ENCODE data around the gene BZW1.

The BZW1 gene

GRCh38 chr2:200843993-200844948 lies 32.6 kb downstream of the BZW1 start:
- no peak for DNase-seq

- DNase-seq, result no peak
These were observed 33.5 kb downstream of the BZW1 start for GRCh38 chr2:200845194-200845593.

GRCh38 chr2:200845669-200846325 lies 34.1 kb downstream of the BZW1 start:
- DNase-seq, result no peak

GRCh38 chr2:200847269-200847668 lies 35.6 kb downstream of the BZW1 start:
- DNase-seq, result no peak

- no peak for DNase-seq
These were observed 36.2 kb downstream of the BZW1 start for GRCh38 chr2:200847939-200848338.

GRCh38 chr2:200850512-200851256 lies 39.0 kb downstream of the BZW1 start:
- DNase-seq, result no peak

- DNase-seq, result no peak
These were observed 39.9 kb downstream of the BZW1 start for GRCh38 chr2:200851398-200852248.

- no peak for DNase-seq
These were observed 40.9 kb downstream of the BZW1 start for GRCh38 chr2:200852605-200853004.

- DNase-seq, result no peak
These were observed 45.1 kb downstream of the BZW1 start for GRCh38 chr2:200856806-200857205.

- no peak for DNase-seq
These were observed 48.5 kb downstream of the BZW1 start for GRCh38 chr2:200860092-200860795.

- no peak for DNase-seq
These were observed 50.0 kb downstream of the BZW1 start for GRCh38 chr2:200861617-200862155.

GRCh38 chr2:200862532-200863000 lies 50.9 kb downstream of the BZW1 start:
- DNase-seq, result peak; percentile 71

GRCh38 chr2:200863782-200864175 lies 52.1 kb downstream of the BZW1 start:
- DNase-seq, result peak; percentile 65

- DNase-seq, result peak; percentile 98
These were observed 52.7 kb downstream of the BZW1 start, which contains the start of gene CLK1 for GRCh38 chr2:200864176-200865034. Gene CLK1, minus strand, starts transcription at chr2:200864658. Its CDS starts 2,796 bp downstream, at chr2:200861862.

- DNase-seq, result no peak
These were observed 57.3 kb downstream of the BZW1 start for GRCh38 chr2:200869014-200869413.

- DNase-seq, result no peak
These were observed 59.4 kb downstream of the BZW1 start for GRCh38 chr2:200871151-200871550.

GRCh38 chr2:200873560-200873959 lies 61.9 kb downstream of the BZW1 start:
- DNase-seq, result no peak
